NCI-H187 (cell line): ENCODE data around the gene SMC3.

Source experiments
- DNase-seq, 2 experiments: peaks; one replicate each; lab custom pipeline; 2025; lab: John Stamatoyannopoulos, UW

The SMC3 gene

GRCh38 chr10:110546077-110546476 lies 21.4 kb upstream of the SMC3 start:
- no peak for DNase-seq

- DNase-seq, result no peak
These were observed 20.9 kb upstream of the SMC3 start for GRCh38 chr10:110546499-110547110.

- peak in 1 of 2 experiments; percentile 17 for DNase-seq
These were observed 20.2 kb upstream of the SMC3 start for GRCh38 chr10:110547139-110547761.

- no peak for DNase-seq
These were observed 19.5 kb upstream of the SMC3 start for GRCh38 chr10:110548002-110548401.

GRCh38 chr10:110549211-110549610 lies 18.3 kb upstream of the SMC3 start:
- DNase-seq, result no peak

GRCh38 chr10:110553905-110554304 lies 13.6 kb upstream of the SMC3 start:
- no peak for DNase-seq

- no peak for DNase-seq
These were observed 11.2 kb upstream of the SMC3 start for GRCh38 chr10:110556296-110556695.

GRCh38 chr10:110556969-110557601 lies 10.4 kb upstream of the SMC3 start:
- no peak for DNase-seq

GRCh38 chr10:110558041-110558440 lies 9.5 kb upstream of the SMC3 start:
- DNase-seq, result no peak

- no peak for DNase-seq
These were observed 7.5 kb upstream of the SMC3 start for GRCh38 chr10:110560012-110560411.

- no peak for DNase-seq
These were observed 6.2 kb upstream of the SMC3 start for GRCh38 chr10:110561292-110561691.

- no peak for DNase-seq
These were observed 5.1 kb upstream of the SMC3 start for GRCh38 chr10:110562348-110562747.

GRCh38 chr10:110563132-110563531 lies 4.4 kb upstream of the SMC3 start:
- no peak for DNase-seq

- peak in 1 of 2 experiments; percentile 41 for DNase-seq
These were observed 859 bp upstream of the SMC3 start for GRCh38 chr10:110566472-110567200.

GRCh38 chr10:110568055-110568735 lies 700 bp downstream of the SMC3 start:
- no peak for DNase-seq

GRCh38 chr10:110569122-110569521 lies 1.6 kb downstream of the SMC3 start:
- no peak for DNase-seq

- DNase-seq, result no peak
These were observed 2.2 kb downstream of the SMC3 start for GRCh38 chr10:110569736-110570135.

GRCh38 chr10:110571093-110571743 lies 3.7 kb downstream of the SMC3 start:
- DNase-seq, result no peak

GRCh38 chr10:110572862-110573261 lies 5.4 kb downstream of the SMC3 start:
- DNase-seq, result no peak

- no peak for DNase-seq
These were observed 6.9 kb downstream of the SMC3 start for GRCh38 chr10:110574420-110574819.

GRCh38 chr10:110576220-110576619 lies 8.7 kb downstream of the SMC3 start:
- DNase-seq, result no peak

- no peak for DNase-seq
These were observed 9.6 kb downstream of the SMC3 start for GRCh38 chr10:110577056-110577455.
